Measurements from ENCODE around the gene PTPN14.

- TF ChIP-seq CTCF (IDR thresholded peaks at IDR 0.05), result no peak
- TF ChIP-seq POLR2AphosphoS5 (IDR thresholded peaks at IDR 0.05), result no peak
- no peak for TF ChIP-seq POLR2A (IDR thresholded peaks at IDR 0.05)
- TF ChIP-seq EP300 (IDR thresholded peaks at IDR 0.05), result no peak
Measured at GRCh38 chr1:214500340-214501055, 50.9 kb downstream of the PTPN14 start.

All from upper lobe of left lung (tissue), 4 donors.